Epithelial cell of esophagus (primary cell): ENCODE results near the gene SUV39H2.
"Not testable (repeated sequence)": the region's sequence is repeated elsewhere in the genome, so short reads cannot be mapped to it uniquely, and the experiment has no call there.

Source experiments
- DNase-seq: peaks from one replicate; pipeline ENCODE4 v3.0.0; 2010; ENCODE audit warnings: low read depth
- H3K4me3 ChIP-seq: 2 replicates; pipeline ENCODE4 v1.5.1; 2011; ENCODE audit warnings: mild to moderate bottlenecking, low read length, control low read depth
- CTCF ChIP-seq: IDR thresholded peaks from 2 replicates; pipeline ENCODE4 v1.5.1; 2011; ENCODE audit warnings: low read depth, mild to moderate bottlenecking, low read length, control low read depth, inconsistent platforms; ENCODE audit not compliant: insufficient read depth; ENCODE audit errors: missing control alignments

SUV39H2 gene

GRCh38 chr10:14936584-14936983 is 57.9 kb downstream of the SUV39H2 start:
- no peak for DNase-seq
- TF ChIP-seq CTCF, result no peak

GRCh38 chr10:14938971-14939370 is 60.3 kb downstream of the SUV39H2 start:
- not testable (repeated sequence) for DNase-seq

More at GRCh38 chr10:14936584-14936983, 57.9 kb downstream of the SUV39H2 start:
- no peak overlapping the region for H3K4me3 ChIP-seq

GRCh38 chr10:14942147-14942949 is 63.7 kb downstream of the SUV39H2 start:
- DNase-seq, result peak; percentile 9
- not testable (repeated sequence) for H3K4me3 ChIP-seq

More at GRCh38 chr10:14938971-14939370, 60.3 kb downstream of the SUV39H2 start:
- not testable (repeated sequence) for H3K4me3 ChIP-seq

GRCh38 chr10:14942950-14943338 is 64.3 kb downstream of the SUV39H2 start:
- H3K4me3 ChIP-seq, DNase-seq: not testable (repeated sequence)

- DNase-seq, result peak; percentile 66
- H3K4me3 ChIP-seq, result no peak overlapping the region
- no peak for TF ChIP-seq CTCF
Measured at GRCh38 chr10:14945108-14945507, 66.4 kb downstream of the SUV39H2 start.

- H3K4me3 ChIP-seq, result no peak overlapping the region
- no peak for TF ChIP-seq CTCF
- DNase-seq, result no peak
Measured at GRCh38 chr10:14947268-14947667, 68.6 kb downstream of the SUV39H2 start.

GRCh38 chr10:14949291-14949690 is 70.6 kb downstream of the SUV39H2 start:
- no peak for TF ChIP-seq CTCF
- H3K4me3 ChIP-seq, result no peak overlapping the region
- peak; percentile 32 for DNase-seq

GRCh38 chr10:14952851-14953423 is 74.3 kb downstream of the SUV39H2 start:
- TF ChIP-seq CTCF, result peak; percentile 18
- peak; percentile 21 for DNase-seq
- peak overlapping the region; percentile 72 for H3K4me3 ChIP-seq
